Fibroblast of gingiva (primary cell): ENCODE measurements around the gene RAPGEF4.
"Not testable (repeated sequence)": the region's sequence is repeated elsewhere in the genome, so short reads cannot be mapped to it uniquely, and the experiment has no call there.

Experiments used
- DNase-seq: peaks from one replicate; pipeline ENCODE4 v3.0.0-alpha.2; 2011; ENCODE audit warnings: low read depth

RAPGEF4 gene

DNA sequence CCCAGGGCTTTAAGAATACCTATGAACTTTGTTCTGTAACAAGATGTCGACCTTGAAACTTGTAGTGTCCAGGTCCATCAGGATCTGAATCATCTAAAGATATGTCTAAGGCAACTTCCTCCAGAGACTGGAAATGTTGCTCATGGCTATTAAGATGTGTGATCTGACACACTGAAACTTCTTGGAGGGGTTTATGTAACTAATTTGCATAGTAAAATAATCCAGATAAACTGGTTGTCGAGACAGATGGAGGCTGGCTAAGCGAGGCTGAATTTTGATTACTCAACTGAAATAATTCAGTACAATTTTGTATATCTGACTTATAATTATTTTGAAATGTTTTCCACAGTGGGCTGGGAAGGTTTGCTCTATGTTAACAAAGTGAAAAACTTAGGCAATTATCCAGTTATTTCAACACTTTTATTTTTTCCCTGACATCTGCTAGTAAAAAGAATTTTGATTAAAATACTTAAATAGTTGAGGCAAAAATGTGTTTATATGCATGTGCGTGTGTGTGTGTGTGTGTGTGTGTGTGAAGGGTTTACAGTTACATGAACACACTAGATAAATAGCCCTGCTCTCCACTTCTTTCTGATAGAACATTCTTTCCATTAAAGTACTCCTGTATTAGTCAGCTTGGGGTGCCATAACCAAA is 328.6 kb downstream of the RAPGEF4 start:
- DNase-seq, result peak; percentile 97

GRCh38 chr2:173066887-173067676 is 331.4 kb downstream of the RAPGEF4 start:
- no peak for DNase-seq

DNA sequence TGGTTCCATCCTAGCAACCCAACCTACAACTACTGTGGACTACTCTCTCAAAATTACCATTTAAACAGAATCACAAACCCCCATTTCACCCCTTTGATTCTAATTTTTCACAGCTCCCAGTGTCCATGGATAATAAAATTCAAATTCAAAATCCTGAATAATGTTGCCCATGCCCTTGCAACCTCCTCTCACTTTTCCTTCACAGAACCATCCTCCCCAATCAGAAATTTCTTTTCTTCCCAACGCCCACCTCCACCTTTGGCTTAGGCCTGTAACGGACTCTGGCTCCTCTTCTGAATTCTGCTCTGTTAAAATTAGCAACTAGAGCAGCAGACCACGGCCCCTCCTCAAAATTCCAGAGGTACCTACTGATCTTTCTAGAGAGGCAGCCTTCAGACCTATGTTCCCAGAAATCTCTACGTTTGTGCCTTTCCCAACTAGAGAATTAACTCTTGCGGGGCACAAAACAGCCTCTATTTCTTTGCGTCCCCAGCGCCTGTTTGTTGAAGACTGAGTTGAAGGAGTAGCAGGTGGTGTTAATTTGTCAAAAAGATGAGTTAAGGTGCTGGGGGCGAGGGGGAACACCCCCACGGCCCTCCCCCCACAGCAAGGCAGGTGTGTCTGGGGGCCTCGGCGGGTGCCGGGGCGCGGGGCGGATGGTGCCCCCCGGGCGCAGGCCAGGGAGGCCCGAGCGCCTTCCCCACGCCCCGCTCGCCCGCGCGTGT is 339.6 kb downstream of the RAPGEF4 start:
- no peak for DNase-seq

- DNase-seq, result peak; percentile 78
Observed at GRCh38 chr2:173075781-173076580, 340.3 kb downstream of the RAPGEF4 start, which contains the start of gene MAP3K20. Gene MAP3K20 (plus strand): TSS chr2:173075846. CDS start chr2:173091032, 15,186 bp downstream.

- peak; percentile 34 for DNase-seq
Observed at GRCh38 chr2:173076581-173077345, 341.1 kb downstream of the RAPGEF4 start.

DNA sequence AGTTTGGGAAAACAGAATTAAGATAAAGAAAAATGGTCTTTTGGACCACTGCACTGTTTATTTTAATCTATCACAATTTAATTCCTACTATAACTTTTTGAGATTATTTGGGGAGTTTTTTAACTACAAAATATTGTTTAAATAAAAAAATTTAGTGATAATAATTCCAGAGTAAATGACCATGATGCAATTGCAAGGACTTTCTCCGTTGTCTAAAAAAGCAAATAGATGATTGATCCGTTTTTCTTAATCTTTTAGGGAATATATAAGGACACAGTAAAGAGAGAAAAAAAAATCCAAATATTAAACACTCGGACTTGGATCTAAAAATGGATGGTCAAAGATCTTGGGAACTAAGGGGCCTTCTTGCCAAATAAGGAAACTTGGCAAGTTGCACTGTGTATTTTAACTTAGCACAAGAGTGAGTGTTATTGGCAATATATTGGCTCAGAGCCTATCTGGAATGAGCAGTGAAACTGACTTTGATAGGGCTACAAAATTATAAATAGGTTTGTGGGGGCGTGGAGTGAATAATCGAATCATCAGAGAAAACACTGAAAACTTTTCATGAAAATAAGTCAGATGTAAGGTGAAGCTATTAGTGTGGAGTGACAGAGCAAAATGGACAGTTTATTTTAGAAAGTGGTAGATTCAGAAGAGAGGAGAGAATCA is 342.0 kb downstream of the RAPGEF4 start:
- peak; percentile 50 for DNase-seq

DNA sequence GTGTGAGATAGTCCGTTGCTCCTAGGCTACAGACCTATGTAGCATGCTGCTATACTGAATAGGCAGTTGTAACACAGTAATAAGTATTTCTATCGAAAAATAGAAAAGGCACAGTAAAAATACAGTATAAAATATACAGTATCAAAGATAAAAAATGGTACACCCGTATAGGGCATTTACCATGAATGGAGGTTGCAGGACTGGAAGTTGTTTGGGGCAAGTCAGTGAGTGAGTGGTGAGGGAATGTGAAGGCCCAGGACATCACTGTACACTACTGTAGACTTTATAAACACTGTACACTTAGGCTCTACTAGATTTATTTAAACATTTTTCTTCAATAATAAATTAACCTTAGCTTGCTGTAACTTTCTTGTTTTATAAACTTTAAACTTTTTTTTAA is 343.5 kb downstream of the RAPGEF4 start:
- DNase-seq, result no peak

DNA sequence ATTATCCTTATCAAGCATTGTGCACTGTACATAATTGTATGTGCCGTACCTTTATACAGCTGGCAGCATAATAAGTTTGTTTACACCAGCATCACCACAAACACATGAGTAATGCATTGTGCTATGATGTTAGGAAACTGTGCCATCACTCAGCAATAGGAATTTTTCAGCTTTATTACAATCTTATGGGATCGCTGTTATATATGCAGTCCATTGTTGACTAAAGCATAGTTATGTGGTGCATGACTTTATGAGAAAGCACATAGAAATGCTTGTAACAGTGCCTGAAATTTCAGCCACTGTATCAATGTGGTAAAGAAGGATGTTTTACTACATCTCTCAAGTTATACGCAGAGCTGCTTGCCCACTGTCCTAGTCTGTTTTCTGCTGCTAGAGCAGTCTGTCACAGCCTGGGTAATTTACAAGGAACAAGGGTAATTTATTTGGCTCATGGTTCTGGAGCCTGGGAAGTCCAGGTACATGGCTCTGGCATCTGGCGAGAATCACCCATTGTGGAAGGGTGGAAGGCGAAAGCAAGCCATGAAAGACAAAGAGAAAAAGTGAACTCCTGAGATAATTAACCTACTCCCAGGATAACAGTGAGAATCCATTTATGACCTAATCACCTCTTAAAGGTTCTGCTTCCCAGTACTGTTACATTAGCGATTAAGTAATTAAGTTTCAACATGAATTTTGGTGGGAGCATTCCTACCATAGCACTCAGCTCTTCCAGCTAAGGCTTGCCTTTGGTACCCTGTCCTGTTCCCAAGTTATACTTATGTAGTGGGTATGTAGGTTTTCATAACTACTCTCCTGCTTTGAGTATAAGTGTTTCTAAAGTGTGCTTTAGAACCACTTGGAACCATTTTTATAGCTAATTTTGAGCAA is 344.6 kb downstream of the RAPGEF4 start:
- peak; percentile 95 for DNase-seq

DNA sequence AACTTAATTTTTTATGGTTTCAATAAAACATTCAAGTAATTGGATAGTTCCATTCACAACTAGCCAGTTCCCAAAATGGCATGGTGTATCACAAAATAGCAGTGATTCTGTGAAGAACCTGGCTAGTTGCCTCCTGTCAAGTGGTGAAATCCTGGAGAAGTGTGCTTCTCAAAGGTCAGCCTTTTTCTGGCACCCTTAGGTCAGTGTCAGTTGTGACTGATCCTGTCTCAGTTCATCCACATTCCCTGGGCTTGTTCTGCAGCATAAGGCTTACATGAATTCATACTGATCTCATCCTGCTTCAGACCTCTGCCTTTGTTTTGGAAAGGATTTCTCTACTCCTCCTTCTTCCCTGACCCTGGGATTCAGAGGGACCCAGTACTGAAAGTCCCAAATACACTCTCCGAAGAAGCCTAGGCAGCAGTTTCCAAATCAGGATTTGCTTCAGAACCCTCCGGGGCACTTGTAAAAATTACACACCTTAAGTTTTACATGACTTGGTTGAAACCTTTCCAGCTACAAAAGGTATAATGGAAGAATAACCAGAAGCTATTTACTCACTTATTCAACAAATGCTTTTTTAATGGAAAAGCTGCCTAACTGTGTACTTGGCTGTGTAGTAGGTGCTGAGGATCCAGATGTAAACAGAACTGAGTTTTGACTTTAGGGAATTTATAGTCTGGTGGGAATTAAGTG is 351.0 kb downstream of the RAPGEF4 start:
- peak; percentile 74 for DNase-seq

GRCh38 chr2:173087214-173087581 is 351.6 kb downstream of the RAPGEF4 start:
- peak; percentile 22 for DNase-seq

DNA sequence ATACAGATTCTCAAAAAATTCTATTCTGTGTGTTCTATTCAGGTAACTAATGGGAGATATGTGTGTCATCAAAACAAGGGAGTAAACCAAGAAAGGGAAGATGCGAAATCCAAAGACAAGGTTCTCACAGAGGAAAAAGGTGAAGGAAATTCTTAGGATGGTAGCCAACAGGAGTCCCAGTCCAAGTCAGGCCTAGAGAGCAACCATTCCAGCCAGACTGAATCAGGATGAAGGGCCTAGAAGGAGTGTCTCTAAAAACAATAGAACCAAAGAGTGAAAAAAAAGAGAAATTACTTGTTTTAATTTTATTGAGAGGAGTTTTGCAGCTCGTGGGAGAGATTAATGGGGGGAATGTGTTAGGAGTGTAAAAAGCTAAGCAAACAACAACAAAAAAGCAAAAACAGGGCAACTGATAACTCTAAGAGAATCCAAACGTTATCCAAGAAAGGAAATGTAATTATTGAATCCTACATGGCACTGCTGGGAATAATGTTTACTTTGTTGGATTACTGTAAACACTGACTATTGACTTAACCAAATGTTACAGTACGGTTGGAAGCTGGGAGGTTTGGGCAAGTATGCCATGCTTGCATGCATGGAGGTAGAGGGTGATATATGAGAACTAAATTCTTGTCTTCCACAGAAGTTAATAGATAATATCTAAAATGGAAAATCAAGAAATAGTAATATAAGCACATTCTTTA is 352.3 kb downstream of the RAPGEF4 start:
- DNase-seq, result no peak

- DNase-seq, result peak; percentile 74
Observed at GRCh38 chr2:173090276-173090877, 354.7 kb downstream of the RAPGEF4 start.

- peak; percentile 17 for DNase-seq
Observed at GRCh38 chr2:173090973-173091660, 355.5 kb downstream of the RAPGEF4 start.

GRCh38 chr2:173091910-173092309 is 356.3 kb downstream of the RAPGEF4 start:
- DNase-seq, result no peak

DNA sequence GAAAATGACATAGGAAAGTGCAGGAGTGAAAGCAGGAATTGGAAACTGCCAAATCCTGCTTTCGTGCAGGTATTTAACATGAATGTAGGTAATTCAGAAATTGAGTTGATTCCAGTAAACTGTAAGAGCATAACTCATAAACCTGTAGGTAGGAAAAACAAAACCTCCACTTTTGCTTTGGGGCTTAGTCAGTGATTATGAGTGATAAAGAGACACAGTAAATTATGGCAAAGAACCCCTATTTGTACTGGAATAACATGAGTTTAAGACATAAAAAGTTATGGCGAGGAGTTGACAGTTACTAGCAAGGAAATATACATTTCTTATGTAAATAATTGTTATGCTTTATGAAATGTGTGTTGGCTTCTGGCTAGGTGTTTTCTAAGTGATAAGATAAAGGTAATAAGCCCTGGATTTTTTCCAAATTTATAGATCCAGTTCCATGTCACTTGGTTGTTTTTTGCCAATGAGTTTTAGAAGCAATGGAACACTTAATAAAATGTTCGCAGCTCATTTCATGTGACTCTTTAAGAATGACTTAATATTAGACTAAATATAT is 357.3 kb downstream of the RAPGEF4 start:
- no peak for DNase-seq

DNA sequence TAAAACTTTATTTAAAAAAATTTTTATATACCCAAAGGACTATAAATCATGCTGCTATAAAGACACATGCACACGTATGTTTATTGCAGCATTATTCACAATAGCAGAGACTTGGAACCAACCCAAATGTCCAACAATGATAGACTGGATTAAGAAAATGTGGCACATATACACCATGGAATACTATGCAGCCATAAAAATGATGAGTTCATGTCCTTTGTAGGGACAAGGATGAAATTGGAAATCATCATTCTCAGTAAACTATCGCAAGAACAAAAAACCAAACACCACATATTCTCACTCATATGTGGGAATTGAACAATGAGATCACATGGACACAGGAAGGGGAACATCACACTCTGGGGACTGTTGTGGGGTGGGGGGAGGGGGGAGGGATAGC is 358.0 kb downstream of the RAPGEF4 start:
- DNase-seq, result not testable (repeated sequence)

DNA sequence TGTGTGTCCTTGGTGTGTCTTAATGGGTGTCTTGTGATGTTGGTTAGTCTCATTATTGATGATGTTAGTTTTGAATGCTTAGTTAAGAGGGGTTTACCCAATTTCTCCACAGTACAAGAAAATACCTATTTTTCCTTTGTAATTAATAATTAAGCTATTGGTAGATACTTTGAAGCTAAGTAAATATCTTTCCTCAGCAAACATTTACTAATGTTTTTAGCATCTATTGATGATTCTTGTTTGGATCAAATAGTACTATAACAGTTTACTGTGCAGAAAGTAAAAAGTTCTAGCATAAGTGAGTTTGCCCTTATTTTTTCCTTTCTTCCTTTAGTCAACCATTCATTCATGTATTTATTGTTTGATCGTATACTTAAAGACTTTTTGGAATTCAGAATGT is 359.1 kb downstream of the RAPGEF4 start:
- DNase-seq, result no peak
